VCaP (cell line): Measurements from ENCODE around the gene NFAM1.

Source experiments
- H3K27ac ChIP-seq: fragments of 450-650 bp; 2 replicates; pipeline ENCODE4 v1.5.1; 2017
- CTCF ChIP-seq: fragments of 450-650 bp; conservative IDR thresholded peaks from 2 replicates; pipeline ENCODE4 v1.5.1; 2017; ENCODE audit warnings: mild to moderate bottlenecking, moderate library complexity

NFAM1 gene, protein sequence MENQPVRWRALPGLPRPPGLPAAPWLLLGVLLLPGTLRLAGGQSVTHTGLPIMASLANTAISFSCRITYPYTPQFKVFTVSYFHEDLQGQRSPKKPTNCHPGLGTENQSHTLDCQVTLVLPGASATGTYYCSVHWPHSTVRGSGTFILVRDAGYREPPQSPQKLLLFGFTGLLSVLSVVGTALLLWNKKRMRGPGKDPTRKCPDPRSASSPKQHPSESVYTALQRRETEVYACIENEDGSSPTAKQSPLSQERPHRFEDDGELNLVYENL

GRCh38 chr22:42432020-42432596 lies at the start of gene NFAM1:
TSS of gene NFAM1 (minus strand) at chr22:42432403. CDS start at chr22:42432357, 46 bp downstream.
- H3K27ac ChIP-seq = no peak within 1 kb of the TSS
- TF ChIP-seq CTCF = no peak

DNA sequence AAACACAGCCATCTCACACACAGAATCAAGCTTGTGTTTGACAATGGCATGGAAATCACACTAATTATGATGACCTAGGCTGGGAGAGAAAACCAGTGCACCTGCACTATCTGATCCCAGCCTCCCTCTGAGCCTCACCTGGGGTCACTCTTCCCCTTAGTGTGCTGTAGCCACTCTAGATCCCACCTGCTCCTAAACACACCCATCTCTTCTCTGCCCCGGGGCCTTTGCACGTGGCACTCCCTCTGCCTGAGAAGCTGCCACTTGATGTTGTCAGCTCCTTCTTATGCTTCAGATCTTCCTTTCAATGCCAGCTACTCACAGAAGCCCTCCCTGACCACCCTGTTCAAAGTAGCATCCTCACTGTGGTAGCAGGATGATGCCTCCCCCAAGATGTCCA lies 42.9 kb upstream of the NFAM1 start:
- no peak for TF ChIP-seq CTCF
- H3K27ac ChIP-seq = no peak overlapping the region

- peak; percentile 80 for TF ChIP-seq CTCF
- no peak overlapping the region for H3K27ac ChIP-seq
These were observed 41.4 kb upstream of the NFAM1 start for GRCh38 chr22:42473484-42474193.

- no peak for TF ChIP-seq CTCF
- H3K27ac ChIP-seq = no peak overlapping the region
These were observed 40.5 kb upstream of the NFAM1 start for GRCh38 chr22:42472671-42473070.

- no peak overlapping the region for H3K27ac ChIP-seq
- no peak for TF ChIP-seq CTCF
These were observed 39.2 kb upstream of the NFAM1 start for GRCh38 chr22:42471441-42471840.

- TF ChIP-seq CTCF = no peak
- H3K27ac ChIP-seq = no peak overlapping the region
These were observed 38.3 kb upstream of the NFAM1 start for GRCh38 chr22:42470366-42471082.

DNA sequence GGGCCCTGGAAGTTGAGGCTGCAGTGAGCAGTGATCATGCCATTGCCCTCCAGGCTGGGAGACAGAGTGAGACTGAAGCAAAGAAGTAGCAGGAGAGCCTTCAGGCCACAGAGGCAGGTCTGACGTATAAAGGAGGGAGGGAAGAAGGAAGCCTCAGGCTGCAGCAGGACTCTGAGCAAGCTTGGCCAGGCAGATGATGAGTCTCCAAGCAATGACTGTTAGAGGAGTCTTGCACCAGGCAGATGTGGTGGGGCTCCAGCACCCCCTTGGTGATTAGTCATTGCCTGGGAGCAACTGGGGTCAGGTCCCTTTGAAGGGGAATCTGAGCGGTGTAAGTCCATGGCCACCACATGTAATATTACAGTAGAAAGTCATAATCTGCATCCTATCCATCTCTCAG lies 36.6 kb upstream of the NFAM1 start:
- H3K27ac ChIP-seq = no peak overlapping the region
- TF ChIP-seq CTCF = no peak
